ENCODE measurements around the gene OR2AP1.
"Not testable (repeated sequence)": the region's sequence is repeated elsewhere in the genome, so short reads cannot be mapped to it uniquely, and the experiment has no call there.

Gene OR2AP1

GRCh38 chr12:55572168-55572567, at the start of gene OR2AP1:
Gene OR2AP1 (plus strand): TSS chr12:55572468. CDS start chr12:55574415, 1,947 bp downstream.
- DNase-seq (ENCODE audit: low read depth) = no peak

GRCh38 chr12:55548235-55548634, 24.0 kb upstream of the OR2AP1 start:
- DNase-seq (ENCODE audit: low read depth) = not testable (repeated sequence)

- DNase-seq (ENCODE audit: low read depth) = no peak
These were observed 23.5 kb upstream of the OR2AP1 start for GRCh38 chr12:55548756-55549155.

- no peak for DNase-seq (ENCODE audit: low read depth)
These were observed 23.0 kb upstream of the OR2AP1 start, which contains the start of gene OR6C4 for GRCh38 chr12:55549302-55549701. Gene OR6C4 (plus strand): TSS chr12:55549602. CDS start chr12:55551227, 1,625 bp downstream.

GRCh38 chr12:55554296-55554695, 18.0 kb upstream of the OR2AP1 start:
- no peak for DNase-seq (ENCODE audit: low read depth)

- DNase-seq (ENCODE audit: low read depth) = not testable (repeated sequence)
These were observed 2.2 kb upstream of the OR2AP1 start for GRCh38 chr12:55570060-55570459.

- DNase-seq (ENCODE audit: low read depth) = not testable (repeated sequence)
These were observed 1.6 kb upstream of the OR2AP1 start for GRCh38 chr12:55570689-55571088.

GRCh38 chr12:55582066-55582465, 9.8 kb downstream of the OR2AP1 start:
- DNase-seq (ENCODE audit: low read depth) = no peak

- DNase-seq (ENCODE audit: low read depth) = no peak
These were observed 13.5 kb downstream of the OR2AP1 start for GRCh38 chr12:55585817-55586216.

- not testable (repeated sequence) for DNase-seq (ENCODE audit: low read depth)
These were observed 17.9 kb downstream of the OR2AP1 start for GRCh38 chr12:55590152-55590551.

GRCh38 chr12:55607821-55608594, 35.7 kb downstream of the OR2AP1 start:
- DNase-seq (ENCODE audit: low read depth) = no peak

- no peak for DNase-seq (ENCODE audit: low read depth)
These were observed 38.3 kb downstream of the OR2AP1 start for GRCh38 chr12:55610598-55610997.

- DNase-seq (ENCODE audit: low read depth) = no peak
These were observed 40.4 kb downstream of the OR2AP1 start for GRCh38 chr12:55612646-55613045.

GRCh38 chr12:55614764-55615163, 42.5 kb downstream of the OR2AP1 start:
- DNase-seq (ENCODE audit: low read depth) = no peak

- peak; percentile 18 for DNase-seq (ENCODE audit: low read depth)
These were observed 47.3 kb downstream of the OR2AP1 start for GRCh38 chr12:55619354-55620138.

GRCh38 chr12:55624056-55624455, 51.8 kb downstream of the OR2AP1 start:
- DNase-seq (ENCODE audit: low read depth) = no peak
